ENCODE measurements around the gene QPRT. TPM values are rescaled to one million over a fixed set of nuclear protein-coding genes. Genes with fewer than 3 reads are reported as not detected.
A peak's percentile ranks its signal among the peaks of the same experiment; 100 is the strongest.

Gene QPRT
- total RNA-seq, 1 donor from 2014 or later = 49.6 TPM

- Histone ChIP-seq H3K4me2 (peak overlapping the region; percentile 78), H4K20me1 (ENCODE audit: low read depth) (no peaks in the 10 kb centered on the region), H3F3A (ENCODE audit: low read depth) (peaks cover 63% of the 10 kb centered on the region), H3K36me3 (no peaks in the 10 kb centered on the region), H3K79me2 (ENCODE audit: low read depth) (peaks cover 56% of the 10 kb centered on the region), H3K4me3 (peak overlapping the region; percentile 55), H2AFZ (replicated peaks) (peak overlapping the region; percentile 91), H3K9ac (no peak overlapping the region), H3K27ac (peak overlapping the region; percentile 40), H3K4me1 (peaks cover 16% of the 10 kb centered on the region), H3K27me3 (no peaks in the 10 kb centered on the region), H3K9me3 (ENCODE audit: low read depth) (no peaks in the 10 kb centered on the region)
- Mint-ChIP-seq H3K4me3 (peak overlapping the region; percentile 5), H3K4me1 (peaks cover 15% of the 10 kb centered on the region), H3K27me3 (ENCODE audit: insufficient read depth, low read depth) (peaks cover 6% of the 10 kb centered on the region), H3K27ac (peak overlapping the region; percentile 51), H3K36me3 (no peaks in the 10 kb centered on the region), H3K9me3 (peaks cover 5% of the 10 kb centered on the region)
- DNase-seq (ENCODE audit: low spot score) = peak; percentile 66
- TF ChIP-seq EZH2phosphoT487 (IDR thresholded peaks at IDR 0.05) (no peak), CTCF (IDR thresholded peaks at IDR 0.05) (peak; percentile 67)
Measured at GRCh38 chr16:29710227-29711219, 31.5 kb downstream of the QPRT start.

- peaks cover 15% of the 10 kb centered on the region for H3K4me1 Mint-ChIP-seq
- H3K27me3 Mint-ChIP-seq (ENCODE audit: insufficient read depth, low read depth) = peaks cover 6% of the 10 kb centered on the region
- Histone ChIP-seq H3F3A (ENCODE audit: low read depth) (peaks cover 60% of the 10 kb centered on the region), H3K9me3 (ENCODE audit: low read depth) (no peaks in the 10 kb centered on the region), H2AFZ (replicated peaks) (no peak overlapping the region), H4K20me1 (ENCODE audit: low read depth) (no peaks in the 10 kb centered on the region), H3K27me3 (no peaks in the 10 kb centered on the region), H3K4me2 (no peak overlapping the region), H3K4me3 (no peak overlapping the region), H3K36me3 (no peaks in the 10 kb centered on the region), H3K79me2 (ENCODE audit: low read depth) (peaks cover 74% of the 10 kb centered on the region), H3K27ac (peak overlapping the region; percentile 26), H3K9ac (no peak overlapping the region), H3K4me1 (peaks cover 16% of the 10 kb centered on the region)
- no peak for DNase-seq (ENCODE audit: low spot score)
- H3K36me3 Mint-ChIP-seq = no peaks in the 10 kb centered on the region
- H3K4me3 Mint-ChIP-seq = no peak overlapping the region
- H3K27ac Mint-ChIP-seq = no peak overlapping the region
- H3K9me3 Mint-ChIP-seq = peaks cover 5% of the 10 kb centered on the region
- TF ChIP-seq EZH2 (IDR thresholded peaks at IDR 0.05) (no peak), CTCF (IDR thresholded peaks at IDR 0.05) (no peak), EZH2phosphoT487 (IDR thresholded peaks at IDR 0.05) (no peak)
Measured at GRCh38 chr16:29712809-29713208, 33.8 kb downstream of the QPRT start.

- H3F3A ChIP-seq (ENCODE audit: low read depth) = peaks cover 44% of the 10 kb centered on the region
- no peak for TF ChIP-seq CTCF (IDR thresholded peaks at IDR 0.05)
- no peak for TF ChIP-seq EZH2 (IDR thresholded peaks at IDR 0.05)
- no peak for TF ChIP-seq EZH2phosphoT487 (IDR thresholded peaks at IDR 0.05)
- no peak overlapping the region for H3K9ac ChIP-seq
- no peaks in the 10 kb centered on the region for H3K27me3 ChIP-seq
- H4K20me1 ChIP-seq (ENCODE audit: low read depth) = no peaks in the 10 kb centered on the region
- no peaks in the 10 kb centered on the region for H3K36me3 ChIP-seq
- H3K79me2 ChIP-seq (ENCODE audit: low read depth) = peaks cover 76% of the 10 kb centered on the region
- no peak overlapping the region for H3K4me2 ChIP-seq
- Mint-ChIP-seq H3K4me1 (peaks cover 15% of the 10 kb centered on the region), H3K36me3 (no peaks in the 10 kb centered on the region), H3K9me3 (no peaks in the 10 kb centered on the region), H3K4me3 (no peak overlapping the region), H3K27ac (no peak overlapping the region), H3K27me3 (ENCODE audit: insufficient read depth, low read depth) (peaks cover 6% of the 10 kb centered on the region)
- H2AFZ ChIP-seq (replicated peaks) = no peak overlapping the region
- H3K9me3 ChIP-seq (ENCODE audit: low read depth) = no peaks in the 10 kb centered on the region
- H3K4me3 ChIP-seq = no peak overlapping the region
- H3K4me1 ChIP-seq = peaks cover 11% of the 10 kb centered on the region
- DNase-seq (ENCODE audit: low spot score) = no peak
- no peak overlapping the region for H3K27ac ChIP-seq
Measured at GRCh38 chr16:29714396-29714795, 35.4 kb downstream of the QPRT start.
